ENCODE measurements around the gene DHRSX.

DNA sequence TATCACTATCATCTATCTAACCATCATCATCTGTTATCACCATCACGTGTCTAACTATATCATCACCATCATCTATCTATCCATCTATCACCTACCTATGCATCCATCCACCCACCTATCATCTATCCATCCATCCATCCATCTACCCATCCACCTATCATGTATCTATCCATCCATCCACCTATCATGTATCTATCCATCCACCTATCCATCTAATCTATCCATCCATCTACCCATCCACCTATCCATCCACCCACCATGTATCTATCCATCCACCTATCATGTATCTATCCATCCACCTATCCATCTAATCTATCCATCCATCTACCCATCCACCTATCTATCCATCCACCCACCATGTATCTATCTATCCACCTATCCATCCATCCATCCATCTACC, 316.7 kb downstream of the DHRSX start:
- TF ChIP-seq ZBTB8A (tag by site-specific recombination; IDR thresholded peaks at IDR 0.05), result no peak
- TF ChIP-seq, protein P1, sequence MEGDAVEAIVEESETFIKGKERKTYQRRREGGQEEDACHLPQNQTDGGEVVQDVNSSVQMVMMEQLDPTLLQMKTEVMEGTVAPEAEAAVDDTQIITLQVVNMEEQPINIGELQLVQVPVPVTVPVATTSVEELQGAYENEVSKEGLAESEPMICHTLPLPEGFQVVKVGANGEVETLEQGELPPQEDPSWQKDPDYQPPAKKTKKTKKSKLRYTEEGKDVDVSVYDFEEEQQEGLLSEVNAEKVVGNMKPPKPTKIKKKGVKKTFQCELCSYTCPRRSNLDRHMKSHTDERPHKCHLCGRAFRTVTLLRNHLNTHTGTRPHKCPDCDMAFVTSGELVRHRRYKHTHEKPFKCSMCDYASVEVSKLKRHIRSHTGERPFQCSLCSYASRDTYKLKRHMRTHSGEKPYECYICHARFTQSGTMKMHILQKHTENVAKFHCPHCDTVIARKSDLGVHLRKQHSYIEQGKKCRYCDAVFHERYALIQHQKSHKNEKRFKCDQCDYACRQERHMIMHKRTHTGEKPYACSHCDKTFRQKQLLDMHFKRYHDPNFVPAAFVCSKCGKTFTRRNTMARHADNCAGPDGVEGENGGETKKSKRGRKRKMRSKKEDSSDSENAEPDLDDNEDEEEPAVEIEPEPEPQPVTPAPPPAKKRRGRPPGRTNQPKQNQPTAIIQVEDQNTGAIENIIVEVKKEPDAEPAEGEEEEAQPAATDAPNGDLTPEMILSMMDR (tag by site-specific recombination; IDR thresholded peaks at IDR 0.05), result no peak
- no peak for TF ChIP-seq SALL2 (tag by site-specific recombination; IDR thresholded peaks at IDR 0.05; ENCODE audit: borderline replicate concordance)
- TF ChIP-seq PRDM1 (tag by site-specific recombination; IDR thresholded peaks at IDR 0.05), result no peak
- TF ChIP-seq ZSCAN18 (tag by site-specific recombination; IDR thresholded peaks at IDR 0.05), result no peak
- TF ChIP-seq ZNF10 (tag by site-specific recombination; IDR thresholded peaks at IDR 0.05), result no peak
- no peak for TF ChIP-seq ZNF398 (tag by site-specific recombination; IDR thresholded peaks at IDR 0.05)
- no peak for TF ChIP-seq ZFP41 (tag by site-specific recombination; IDR thresholded peaks at IDR 0.05; ENCODE audit: borderline replicate concordance)
- TF ChIP-seq YY1 (tag by site-specific recombination; IDR thresholded peaks at IDR 0.05), result no peak
- no peak for TF ChIP-seq MYNN (tag by site-specific recombination; IDR thresholded peaks at IDR 0.05; ENCODE audit: borderline replicate concordance)
- TF ChIP-seq ZBTB17 (tag by site-specific recombination; IDR thresholded peaks at IDR 0.05), result peak; percentile 90
- no peak for TF ChIP-seq ZNF529 (tag by site-specific recombination; IDR thresholded peaks at IDR 0.05; ENCODE audit: insufficient replicate concordance)
- TF ChIP-seq SP2 (tag by site-specific recombination; IDR thresholded peaks at IDR 0.05), result no peak
- no peak for TF ChIP-seq ZNF449 (tag by site-specific recombination; IDR thresholded peaks at IDR 0.05)

Data from HEK293 (cell line).